GM21360 (cell line): ENCODE measurements around the gene ZKSCAN7.
A peak's percentile ranks its signal among the peaks of the same experiment; 100 is the strongest.
"Not testable (repeated sequence)": the region's sequence is repeated elsewhere in the genome, so short reads cannot be mapped to it uniquely, and the experiment has no call there.

Experiments used
- ATAC-seq: cut with Tn5 transposase; IDR thresholded peaks from one replicate; pipeline ENCODE4 v1.9.1; 2021; ENCODE audit warnings: mild to moderate bottlenecking, moderate library complexity; ENCODE audit not compliant: unreplicated experiment

Gene ZKSCAN7

DNA sequence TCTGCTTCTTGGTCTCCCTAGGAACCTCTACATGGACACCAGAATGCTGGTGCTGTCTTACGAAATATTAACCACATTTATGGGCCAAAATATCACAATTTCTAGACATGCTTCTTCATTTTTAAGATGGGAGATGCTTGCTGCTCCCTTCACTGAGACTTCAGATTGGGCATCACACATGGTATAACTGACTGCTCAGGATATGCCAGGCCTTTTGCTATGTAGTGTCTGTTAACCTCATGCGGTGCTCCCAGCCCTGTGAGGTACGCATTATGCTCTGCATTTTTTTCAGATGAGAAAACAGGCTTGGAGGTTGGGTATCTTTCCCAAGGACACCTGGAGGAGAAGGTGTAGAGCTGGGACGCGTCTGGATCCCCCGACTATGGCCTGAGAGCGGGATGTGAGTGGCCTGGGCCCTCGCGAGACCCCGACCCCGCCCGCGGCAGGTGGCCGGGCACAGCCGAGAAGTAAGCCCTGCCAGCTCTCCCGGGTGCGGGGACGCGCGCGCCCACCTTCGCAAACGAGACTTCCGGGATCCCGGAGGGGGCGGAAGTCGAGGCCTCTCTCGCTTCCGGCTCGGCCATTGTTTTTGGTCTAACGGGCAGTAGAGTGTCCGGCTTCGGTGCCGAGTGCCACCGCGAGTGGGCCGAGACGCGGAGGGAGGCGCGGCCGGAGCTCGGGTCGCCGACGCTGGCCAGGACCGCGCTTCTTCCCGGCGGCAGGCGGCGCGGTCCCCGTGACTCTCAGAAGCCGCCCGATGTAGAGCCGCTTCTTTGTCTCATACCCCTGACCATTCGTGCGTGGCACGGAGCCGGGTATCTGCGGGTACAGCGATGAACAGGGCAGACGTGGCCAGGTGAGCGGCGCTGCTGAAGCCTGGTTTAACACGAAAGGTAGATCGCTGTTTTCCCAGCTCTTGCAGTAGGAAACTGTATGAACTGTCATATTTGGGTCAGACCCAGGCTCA is at the start of gene ZKSCAN7:
Gene ZKSCAN7 (plus strand): TSS at position 568 of the 967 bp plus-strand sequence. CDS start 1,855 bp downstream, outside the sequence.
- peak; percentile 46 for ATAC-seq

DNA sequence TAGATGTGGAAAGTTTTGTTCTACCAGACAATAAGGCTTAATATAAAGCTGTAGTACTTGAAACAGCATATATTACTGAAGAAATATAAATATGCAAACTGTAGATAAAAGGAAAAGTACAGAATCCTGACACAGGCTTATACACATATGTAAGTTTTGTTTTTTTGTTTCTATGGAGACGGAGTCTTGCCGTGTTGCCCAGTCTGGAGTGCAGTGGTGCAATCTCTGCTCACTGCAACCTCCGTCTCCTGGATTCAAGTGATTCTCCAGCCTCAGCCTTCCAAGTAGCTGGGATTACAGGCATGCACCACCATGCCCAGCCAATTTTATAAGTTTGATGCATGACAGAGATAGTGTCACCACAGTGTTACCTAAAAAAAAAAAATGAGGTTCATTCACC is 48.4 kb upstream of the ZKSCAN7 start:
- no peak for ATAC-seq

- no peak for ATAC-seq
These were observed 48.0 kb upstream of the ZKSCAN7 start for GRCh38 chr3:44506961-44507360.

DNA sequence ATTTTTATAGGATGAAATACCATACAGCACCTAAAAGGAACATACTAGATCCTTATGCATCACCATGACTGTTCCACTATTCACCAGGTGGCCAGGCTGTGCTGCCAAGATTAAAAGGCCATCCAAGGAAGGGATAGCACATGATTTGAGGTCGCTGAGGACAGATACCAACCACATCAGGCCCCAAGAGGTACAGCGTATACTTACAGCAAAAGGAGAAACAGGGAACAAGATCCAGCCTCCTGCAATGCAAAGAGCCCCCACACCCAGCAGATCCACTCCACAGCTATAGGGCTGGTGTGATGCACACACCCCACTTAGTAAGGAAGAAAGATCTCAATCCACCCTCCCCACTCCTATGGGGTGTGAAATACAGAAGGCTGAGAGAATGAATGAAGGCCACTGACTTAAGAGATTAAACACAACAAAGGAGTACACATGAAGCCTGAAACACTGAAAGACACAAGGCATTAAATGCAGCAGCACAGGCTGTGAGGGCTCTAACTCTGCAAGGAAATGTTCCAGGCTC is 45.5 kb upstream of the ZKSCAN7 start:
- ATAC-seq = no peak

- ATAC-seq = peak; percentile 31
These were observed 45.0 kb upstream of the ZKSCAN7 start for GRCh38 chr3:44510000-44510368.

DNA sequence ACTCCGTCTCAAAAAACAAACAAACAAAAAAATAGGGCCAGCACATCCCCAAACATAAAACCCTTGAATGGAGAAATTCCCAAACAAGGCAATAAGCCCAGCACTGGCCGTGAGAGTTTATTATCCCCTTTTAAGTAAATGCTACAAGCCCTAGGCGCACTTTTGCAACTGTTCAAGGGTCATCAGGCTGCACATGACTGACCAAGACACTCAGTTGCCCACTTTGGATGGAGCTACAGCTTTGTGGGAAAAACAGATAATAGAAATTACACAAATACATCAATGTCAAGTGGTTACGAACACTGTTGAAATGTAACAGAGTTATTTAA is 43.8 kb upstream of the ZKSCAN7 start:
- ATAC-seq = no peak

DNA sequence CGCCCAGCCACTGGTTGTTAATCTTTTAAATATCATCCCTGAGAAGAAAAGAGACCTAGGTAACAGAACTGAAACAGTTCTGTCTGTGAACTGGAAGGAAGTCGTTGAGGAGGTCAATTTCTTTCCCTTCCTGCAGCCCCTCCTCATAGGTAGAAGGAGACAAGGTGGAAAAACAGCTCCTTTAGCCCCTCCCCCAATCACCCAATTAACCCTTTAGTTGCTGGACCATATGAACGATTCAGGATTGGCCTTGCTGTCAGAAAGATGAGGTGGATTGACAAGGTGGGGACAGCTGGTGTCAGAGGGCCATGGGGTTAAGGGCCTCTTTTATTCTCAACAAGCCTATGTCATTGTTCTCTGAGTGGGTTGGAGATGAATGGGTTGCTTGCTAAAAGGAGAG is 41.5 kb upstream of the ZKSCAN7 start:
- no peak for ATAC-seq

DNA sequence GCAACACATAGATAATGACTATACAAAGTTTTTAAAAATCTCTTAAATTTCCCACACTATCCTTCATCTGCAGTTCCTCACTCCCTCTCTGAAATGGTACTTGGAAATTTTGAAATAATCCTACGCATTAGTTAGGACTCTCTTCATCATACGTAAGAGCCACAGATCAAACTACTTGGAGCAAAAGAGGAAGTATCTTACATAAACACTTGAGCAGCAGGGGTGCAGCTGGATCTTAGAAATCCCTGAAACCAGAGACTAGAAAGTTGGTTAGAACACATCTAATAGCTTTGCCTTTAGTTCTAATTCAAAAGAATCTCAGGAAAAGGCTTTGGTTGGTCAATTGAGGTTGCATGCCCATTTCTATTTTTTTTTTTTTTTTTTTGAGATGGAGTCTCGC is 38.8 kb upstream of the ZKSCAN7 start:
- ATAC-seq = no peak

GRCh38 chr3:44518782-44519156 is 36.2 kb upstream of the ZKSCAN7 start:
- no peak for ATAC-seq

DNA sequence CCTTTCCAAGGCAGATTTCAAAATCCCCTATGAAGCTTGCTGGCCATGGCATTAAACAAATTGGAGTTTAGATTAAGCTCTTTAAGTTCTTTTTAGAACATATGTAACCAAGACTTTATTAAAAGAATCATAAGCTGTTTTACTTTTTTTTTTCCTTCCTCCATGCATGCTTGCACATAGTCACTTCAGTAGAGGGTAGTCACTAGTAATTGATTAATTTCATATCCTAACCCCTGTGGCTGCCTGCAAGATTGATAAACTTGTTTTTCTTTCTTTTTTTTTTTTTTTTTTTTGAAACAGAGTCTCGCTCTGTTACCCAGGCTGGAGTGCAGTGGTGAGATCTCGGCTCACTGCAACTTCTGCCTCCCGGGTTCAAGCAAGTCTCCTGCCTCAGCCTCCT is 33.3 kb upstream of the ZKSCAN7 start:
- no peak for ATAC-seq

DNA sequence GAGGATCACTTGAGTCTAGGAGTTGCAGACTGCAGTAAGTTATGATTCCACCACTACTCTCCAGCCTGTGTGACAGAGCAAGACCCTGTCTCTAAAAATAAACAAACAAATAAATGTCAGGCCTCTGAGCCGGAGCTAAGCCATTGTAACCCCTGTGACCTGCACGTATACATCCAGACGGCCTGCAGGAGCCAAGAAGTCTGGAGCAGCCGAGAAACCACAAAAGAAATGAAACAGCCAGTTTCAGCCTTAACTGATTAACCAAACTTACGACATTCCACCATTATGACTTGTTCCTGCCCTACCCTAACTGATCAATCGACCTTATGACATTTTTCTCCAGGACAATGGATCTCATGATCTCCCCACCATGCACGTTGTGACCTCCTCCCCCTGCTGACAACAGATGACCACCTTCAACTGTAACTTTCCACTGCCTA is 32.5 kb upstream of the ZKSCAN7 start:
- ATAC-seq = no peak

DNA sequence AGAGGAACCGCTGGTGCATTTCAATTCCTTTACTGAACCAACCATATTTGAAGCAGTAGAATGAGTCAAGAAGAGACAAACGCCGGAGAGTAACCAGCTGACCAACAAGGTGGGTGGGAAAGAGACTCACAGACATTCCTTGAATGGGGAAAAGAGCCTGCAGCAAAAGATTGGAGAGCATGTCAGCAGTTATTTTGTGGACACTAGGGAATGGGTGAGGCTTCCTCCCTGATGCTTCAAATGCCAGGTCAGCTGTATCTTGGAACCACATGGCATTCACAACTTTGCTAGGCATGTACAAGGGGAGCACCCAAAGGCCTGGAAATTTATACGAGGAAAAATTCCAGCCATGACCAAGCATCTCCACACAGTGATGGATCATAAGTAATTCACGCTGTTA is 29.9 kb upstream of the ZKSCAN7 start:
- no peak for ATAC-seq

- ATAC-seq = no peak
These were observed 25.1 kb upstream of the ZKSCAN7 start for GRCh38 chr3:44529927-44530326.

DNA sequence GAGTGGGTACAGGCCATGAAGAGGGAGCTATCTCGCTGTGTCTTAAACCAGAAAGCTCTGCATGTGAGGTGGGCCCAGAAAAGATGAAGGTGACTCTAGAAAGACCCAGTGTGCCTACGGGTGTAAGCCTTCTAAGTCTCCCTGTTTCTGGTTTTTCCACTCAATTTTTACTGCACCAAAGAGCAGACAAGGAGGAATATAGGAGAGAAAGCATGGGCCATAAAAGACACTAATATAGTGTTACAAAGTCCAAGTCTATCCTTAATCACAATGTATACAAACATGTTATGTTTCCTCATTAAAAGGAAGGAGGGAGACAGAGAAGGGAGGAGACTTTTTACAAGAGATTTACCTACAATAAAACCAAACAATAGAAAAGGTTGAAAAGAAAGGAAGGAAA is 24.1 kb upstream of the ZKSCAN7 start:
- no peak for ATAC-seq

DNA sequence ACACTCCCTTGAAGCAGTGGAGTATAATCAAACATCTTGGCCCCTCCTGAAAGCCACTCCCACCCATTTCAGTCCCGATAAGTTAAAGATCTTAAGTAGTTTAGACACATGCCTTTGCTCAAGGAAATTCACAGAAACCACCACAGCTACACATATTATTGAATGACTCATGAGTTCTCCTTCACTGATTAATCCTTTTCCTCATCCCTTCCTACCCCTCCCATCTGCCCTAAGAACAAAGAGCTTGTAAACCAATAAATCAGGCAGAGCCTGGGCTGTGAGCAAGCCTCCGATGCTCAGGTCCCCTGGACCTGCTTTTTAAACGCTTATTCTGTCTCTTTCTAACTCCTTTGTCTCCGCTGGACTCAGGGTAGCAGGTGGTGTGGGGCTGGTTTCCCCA is 20.3 kb upstream of the ZKSCAN7 start:
- not testable (repeated sequence) for ATAC-seq

- no peak for ATAC-seq
These were observed 19.6 kb upstream of the ZKSCAN7 start for GRCh38 chr3:44535364-44535763.

- ATAC-seq = not testable (repeated sequence)
These were observed 10.2 kb upstream of the ZKSCAN7 start for GRCh38 chr3:44544811-44545210.

DNA sequence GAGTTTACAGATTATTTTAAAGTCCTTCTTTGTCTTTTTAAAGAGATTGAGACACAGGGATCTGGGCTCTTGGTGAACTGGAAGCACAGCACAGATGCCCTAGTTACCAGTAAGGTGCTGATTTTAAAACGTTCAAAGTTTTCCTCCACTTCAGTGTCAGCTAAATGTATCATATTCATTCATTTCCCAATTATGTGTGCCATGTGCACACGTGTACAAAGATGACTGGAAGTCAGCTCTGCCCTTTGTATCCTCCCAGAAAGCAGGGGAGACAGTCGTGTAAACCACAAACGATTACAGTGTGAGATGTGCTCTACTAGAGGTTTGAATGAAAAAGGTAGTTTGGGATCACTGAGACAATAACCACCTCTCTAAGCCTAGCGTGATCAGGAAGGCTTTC is 730 bp downstream of the ZKSCAN7 start:
- ATAC-seq = no peak

DNA sequence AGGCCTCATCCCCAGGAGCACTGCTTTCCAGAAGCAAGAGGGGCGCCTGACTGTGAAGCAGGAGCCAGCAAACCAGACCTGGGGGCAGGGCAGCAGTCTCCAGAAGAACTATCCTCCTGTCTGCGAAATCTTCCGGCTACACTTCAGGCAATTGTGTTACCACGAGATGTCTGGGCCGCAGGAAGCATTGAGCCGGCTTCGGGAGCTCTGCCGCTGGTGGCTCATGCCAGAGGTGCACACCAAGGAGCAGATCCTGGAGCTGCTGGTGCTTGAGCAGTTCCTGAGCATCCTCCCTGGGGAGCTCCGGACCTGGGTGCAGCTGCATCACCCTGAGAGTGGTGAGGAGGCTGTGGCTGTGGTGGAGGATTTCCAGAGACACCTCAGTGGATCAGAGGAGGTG is 2.1 kb downstream of the ZKSCAN7 start:
- no peak for ATAC-seq

GRCh38 chr3:44561076-44561475 is 6.1 kb downstream of the ZKSCAN7 start:
- no peak for ATAC-seq

DNA sequence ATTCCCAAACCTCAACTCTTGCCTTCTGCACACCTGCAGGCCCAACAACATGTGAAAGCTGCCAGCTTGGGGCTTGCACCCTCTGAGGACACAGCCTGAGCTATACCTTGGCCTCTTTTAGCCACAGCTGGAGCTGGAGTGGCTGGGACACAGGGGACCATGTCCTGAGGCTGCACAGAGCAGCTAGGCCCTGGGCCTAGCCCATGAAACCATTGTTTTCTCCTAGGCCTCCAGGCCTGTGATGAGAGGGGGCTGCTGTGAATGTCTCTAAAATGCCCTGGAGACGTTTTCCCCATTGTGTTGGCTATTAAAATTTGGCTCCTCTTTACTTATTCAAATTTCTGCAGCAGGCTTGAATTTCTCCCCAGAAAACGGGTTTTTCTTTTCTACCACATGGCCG is 7.2 kb downstream of the ZKSCAN7 start:
- no peak for ATAC-seq

GRCh38 chr3:44568561-44568960 is 13.6 kb downstream of the ZKSCAN7 start:
- no peak for ATAC-seq

DNA sequence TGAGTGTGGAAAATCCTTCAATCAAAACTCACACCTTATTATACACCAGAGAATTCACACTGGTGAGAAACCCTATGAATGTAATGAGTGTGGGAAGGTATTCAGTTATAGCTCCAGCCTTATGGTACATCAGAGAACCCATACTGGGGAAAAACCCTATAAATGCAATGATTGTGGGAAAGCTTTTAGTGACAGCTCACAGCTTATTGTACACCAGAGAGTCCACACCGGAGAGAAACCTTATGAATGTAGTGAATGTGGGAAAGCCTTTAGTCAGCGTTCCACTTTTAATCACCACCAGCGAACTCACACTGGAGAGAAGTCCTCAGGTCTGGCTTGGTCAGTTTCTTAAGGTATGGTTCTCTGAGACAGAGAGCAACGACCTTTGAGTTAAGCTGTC is 16.0 kb downstream of the ZKSCAN7 start:
- ATAC-seq = no peak
